ENCODE results near the gene HS6ST3. TPM values are rescaled to one million over a fixed set of nuclear protein-coding genes. Genes with fewer than 3 reads are reported as not detected.

Gene HS6ST3
- total RNA-seq, 1 experiment from 2014 or later = not detected

- ChIA-PET POLR2A (no interaction called here), CTCF (interaction anchor here (1.0 kb wide), 1 partner anchor 550 kb away, joined by 3 read pairs; no protein-coding TSS in a partner anchor)
- Mint-ChIP-seq H3K4me1 (ENCODE audit: low read depth, unreplicated experiment) (no peaks in the 10 kb centered on the region), H3K27ac (ENCODE audit: unreplicated experiment) (no peak overlapping the region), H3K9me3 (ENCODE audit: unreplicated experiment) (peaks cover 5% of the 10 kb centered on the region), H3K36me3 (ENCODE audit: insufficient read depth, unreplicated experiment) (no peaks in the 10 kb centered on the region), H3K4me3 (ENCODE audit: unreplicated experiment) (no peak overlapping the region), H3K27me3 (ENCODE audit: insufficient read depth, unreplicated experiment) (peaks cover 12% of the 10 kb centered on the region)
- H3K4me1 ChIP-seq = no peaks in the 10 kb centered on the region
- H3K36me3 ChIP-seq (ENCODE audit: control insufficient read depth, insufficient read depth, low read length) = no peaks in the 10 kb centered on the region
- TF ChIP-seq CTCF (IDR thresholded peaks at IDR 0.05; ENCODE audit: insufficient read depth in 1 of 2, low read depth in 1 of 2, low read length in 1 of 2, severe bottlenecking in 1 of 2, unreplicated experiment in 1 of 2) = no peak
- intact Hi-C loops (cut with micrococcal nuclease; ENCODE audit: unreplicated experiment) = no loop called here
- no peak for DNase-seq
- no peaks in the 10 kb centered on the region for H3K9me3 ChIP-seq
- no TSS peak for BruUV-seq (replicated peaks)
- H3K27me3 ChIP-seq (replicated peaks; ENCODE audit: control insufficient read depth, insufficient read depth, low read length) = no peaks in the 10 kb centered on the region
- no peak overlapping the region for H3K4me3 ChIP-seq (ENCODE audit: low read depth, low read length)
Observed at GRCh38 chr13:96779691-96780090, 689.8 kb downstream of the HS6ST3 start.

- intact Hi-C loops (cut with micrococcal nuclease; ENCODE audit: unreplicated experiment) = no loop called here
- Mint-ChIP-seq H3K27ac (ENCODE audit: unreplicated experiment) (no peak overlapping the region), H3K4me1 (ENCODE audit: low read depth, unreplicated experiment) (no peaks in the 10 kb centered on the region), H3K9me3 (ENCODE audit: unreplicated experiment) (peaks cover 5% of the 10 kb centered on the region), H3K36me3 (ENCODE audit: insufficient read depth, unreplicated experiment) (no peaks in the 10 kb centered on the region), H3K27me3 (ENCODE audit: insufficient read depth, unreplicated experiment) (peaks cover 12% of the 10 kb centered on the region), H3K4me3 (ENCODE audit: unreplicated experiment) (no peak overlapping the region)
- Histone ChIP-seq H3K4me1 (no peaks in the 10 kb centered on the region), H3K4me3 (ENCODE audit: low read depth, low read length) (no peak overlapping the region), H3K36me3 (ENCODE audit: control insufficient read depth, insufficient read depth, low read length) (no peaks in the 10 kb centered on the region), H3K27me3 (replicated peaks; ENCODE audit: control insufficient read depth, insufficient read depth, low read length) (no peaks in the 10 kb centered on the region), H3K9me3 (no peaks in the 10 kb centered on the region)
- ChIA-PET POLR2A (no interaction called here), CTCF (interaction anchor here (0.5 kb wide), 1 partner anchor 111 kb away, joined by 3 read pairs; no protein-coding TSS in a partner anchor)
- no TSS peak for BruUV-seq (replicated peaks)
- no peak for TF ChIP-seq CTCF (IDR thresholded peaks at IDR 0.05; ENCODE audit: insufficient read depth in 1 of 2, low read depth in 1 of 2, low read length in 1 of 2, severe bottlenecking in 1 of 2, unreplicated experiment in 1 of 2)
- no peak for DNase-seq
Observed at GRCh38 chr13:96780105-96780504, 690.2 kb downstream of the HS6ST3 start.

GRCh38 chr13:96781141-96781540 is 691.2 kb downstream of the HS6ST3 start:
- H3K27me3 Mint-ChIP-seq (ENCODE audit: insufficient read depth, unreplicated experiment) = peaks cover 6% of the 10 kb centered on the region
- Histone ChIP-seq H3K9me3 (no peaks in the 10 kb centered on the region), H3K27me3 (replicated peaks; ENCODE audit: control insufficient read depth, insufficient read depth, low read length) (no peaks in the 10 kb centered on the region), H3K4me3 (ENCODE audit: low read depth, low read length) (no peak overlapping the region), H3K36me3 (ENCODE audit: control insufficient read depth, insufficient read depth, low read length) (no peaks in the 10 kb centered on the region), H3K4me1 (no peaks in the 10 kb centered on the region)
- POLR2A ChIA-PET = no interaction called here
- no peaks in the 10 kb centered on the region for H3K4me1 Mint-ChIP-seq (ENCODE audit: low read depth, unreplicated experiment)
- no peak for TF ChIP-seq CTCF (IDR thresholded peaks at IDR 0.05; ENCODE audit: insufficient read depth in 1 of 2, low read depth in 1 of 2, low read length in 1 of 2, severe bottlenecking in 1 of 2, unreplicated experiment in 1 of 2)
- CTCF ChIA-PET = no interaction called here
- no peak overlapping the region for H3K27ac Mint-ChIP-seq (ENCODE audit: unreplicated experiment)
- H3K9me3 Mint-ChIP-seq (ENCODE audit: unreplicated experiment) = peaks cover 5% of the 10 kb centered on the region
- no peak overlapping the region for H3K4me3 Mint-ChIP-seq (ENCODE audit: unreplicated experiment)
- intact Hi-C loops (cut with micrococcal nuclease; ENCODE audit: unreplicated experiment) = no loop called here
- no peaks in the 10 kb centered on the region for H3K36me3 Mint-ChIP-seq (ENCODE audit: insufficient read depth, unreplicated experiment)
- DNase-seq = no peak
- no TSS peak for BruUV-seq (replicated peaks)
